IPS-18a (cell line): ENCODE data around the gene LAMB4.

ENCODE experiments used
- H3K27ac ChIP-seq: one replicate; pipeline ENCODE4 v1.5.1; 2013; ENCODE audit warnings: low read length
- H3K27me3 ChIP-seq: one replicate; pipeline ENCODE4 v1.6.1; 2013; ENCODE audit warnings: mild to moderate bottlenecking, low read length; ENCODE audit not compliant: control insufficient read depth, insufficient read depth
- H3K36me3 ChIP-seq: one replicate; pipeline ENCODE4 v1.6.1; 2013; ENCODE audit warnings: low read depth, low read length; ENCODE audit not compliant: control insufficient read depth
- H3K4me1 ChIP-seq: one replicate; pipeline ENCODE4 v1.6.1; 2013; ENCODE audit warnings: low read depth, low read length; ENCODE audit not compliant: control insufficient read depth
- H3K4me3 ChIP-seq: one replicate; pipeline ENCODE4 v1.5.1; 2013; ENCODE audit warnings: low read length
- H3K9ac ChIP-seq: one replicate; pipeline ENCODE4 v1.6.1; 2013; ENCODE audit warnings: mild to moderate bottlenecking, low read length, moderate library complexity
- H3K9me3 ChIP-seq: one replicate; pipeline ENCODE4 v1.6.1; 2013; ENCODE audit warnings: low read depth, low read length; ENCODE audit not compliant: control insufficient read depth

LAMB4 gene

DNA sequence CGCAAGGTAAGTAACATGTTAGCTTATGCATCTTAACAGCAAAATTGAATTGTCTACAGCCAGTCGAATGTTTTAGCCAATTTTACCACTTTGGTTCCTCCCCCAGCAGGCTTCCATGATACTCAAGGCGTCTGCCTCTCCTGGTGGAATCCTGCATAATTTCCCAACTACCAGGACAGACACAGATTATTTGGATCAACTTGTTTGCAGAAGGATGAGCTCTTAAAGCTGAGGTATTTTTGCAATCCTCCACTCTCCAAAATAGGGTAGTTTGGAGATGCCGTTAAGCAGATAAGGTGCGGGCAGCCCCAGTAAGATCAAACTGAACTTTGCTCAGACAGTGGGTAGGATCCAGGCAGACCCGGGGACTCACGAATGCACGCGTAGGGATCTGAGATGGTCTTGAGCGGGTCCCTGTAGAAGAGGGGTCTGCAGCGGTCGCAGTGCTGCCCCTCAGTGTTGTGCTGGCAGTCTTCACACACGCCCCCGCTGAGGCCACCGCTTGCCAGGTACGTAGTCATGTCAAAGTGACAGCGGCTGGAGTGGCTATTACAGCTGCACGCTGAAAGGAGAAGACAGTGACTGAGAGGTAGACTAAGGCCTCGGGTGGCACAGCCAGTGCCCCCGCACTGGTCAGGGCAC, 27.4 kb downstream of the LAMB4 start:
- Histone ChIP-seq H3K9me3 (no peaks in the 10 kb centered on the region), H3K27me3 (no peaks in the 10 kb centered on the region), H3K4me1 (no peaks in the 10 kb centered on the region), H3K9ac (no peak overlapping the region), H3K36me3 (no peaks in the 10 kb centered on the region), H3K27ac (no peak overlapping the region), H3K4me3 (no peak overlapping the region)

DNA sequence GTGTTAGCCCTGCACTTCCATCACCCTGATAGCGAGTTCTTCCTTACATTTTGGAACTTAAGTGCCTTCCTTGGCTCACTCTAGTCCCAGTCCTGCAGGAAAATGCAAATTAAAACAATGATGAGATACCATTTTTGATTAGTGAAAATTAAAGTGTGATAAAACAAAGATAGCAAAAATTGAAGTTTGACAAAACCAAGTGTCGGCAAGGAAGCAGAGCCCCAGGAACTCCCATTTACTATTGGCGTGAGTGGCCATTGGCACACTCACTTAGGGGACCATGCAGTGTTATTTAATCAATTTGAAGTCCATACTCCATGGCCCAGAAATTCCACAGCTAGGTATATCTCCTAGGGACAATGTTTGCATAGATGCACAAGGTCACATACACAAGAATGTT, 28.4 kb downstream of the LAMB4 start:
- H3K4me3 ChIP-seq, result no peak overlapping the region
- H3K9ac ChIP-seq, result no peak overlapping the region
- no peaks in the 10 kb centered on the region for H3K27me3 ChIP-seq
- H3K36me3 ChIP-seq, result no peaks in the 10 kb centered on the region
- H3K27ac ChIP-seq, result no peak overlapping the region
- H3K4me1 ChIP-seq, result no peaks in the 10 kb centered on the region
- no peaks in the 10 kb centered on the region for H3K9me3 ChIP-seq

DNA sequence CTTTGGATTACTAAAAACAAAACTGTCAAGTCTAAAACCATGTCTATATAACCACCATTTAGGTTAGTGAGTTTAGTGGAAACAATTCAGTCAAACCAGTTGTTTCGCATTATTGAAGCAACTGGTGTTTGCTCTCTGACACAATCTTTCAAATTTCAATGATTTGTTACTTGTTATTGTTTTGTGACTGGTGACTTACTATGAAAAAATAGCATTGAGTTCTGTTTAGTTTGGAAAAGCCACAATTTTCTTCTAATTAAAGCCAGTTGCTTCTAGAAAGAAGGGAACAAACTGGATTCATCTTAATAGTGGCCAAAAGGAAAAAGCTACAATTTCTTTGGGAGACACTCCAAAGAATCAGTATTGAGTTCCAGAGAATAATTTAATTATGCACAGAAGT, 30.4 kb downstream of the LAMB4 start:
- Histone ChIP-seq H3K4me1 (no peaks in the 10 kb centered on the region), H3K9me3 (no peaks in the 10 kb centered on the region), H3K27me3 (no peaks in the 10 kb centered on the region), H3K27ac (no peak overlapping the region), H3K9ac (no peak overlapping the region), H3K36me3 (no peaks in the 10 kb centered on the region), H3K4me3 (no peak overlapping the region)

DNA sequence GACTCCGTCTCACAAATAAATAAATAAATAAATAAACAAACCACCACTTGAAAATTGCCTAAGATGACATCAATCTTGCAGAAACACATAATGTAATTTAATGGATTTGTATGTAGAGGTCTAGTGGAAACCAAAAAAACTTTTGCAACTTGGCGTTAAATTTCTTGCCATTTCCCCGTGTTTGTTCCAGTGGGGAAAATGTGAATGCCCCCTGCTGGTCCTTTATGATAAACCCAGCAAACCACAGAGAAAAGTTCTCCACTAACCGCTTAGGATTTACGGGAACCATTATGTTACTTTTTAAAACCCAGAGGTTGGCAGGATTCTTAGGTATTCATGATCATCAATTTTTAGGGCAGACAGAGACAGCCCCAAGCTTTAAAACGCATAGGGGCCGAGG, 32.5 kb downstream of the LAMB4 start:
- Histone ChIP-seq H3K9ac (no peak overlapping the region), H3K9me3 (no peaks in the 10 kb centered on the region), H3K27ac (no peak overlapping the region), H3K27me3 (no peaks in the 10 kb centered on the region), H3K4me1 (no peaks in the 10 kb centered on the region), H3K4me3 (no peak overlapping the region), H3K36me3 (no peaks in the 10 kb centered on the region)

DNA sequence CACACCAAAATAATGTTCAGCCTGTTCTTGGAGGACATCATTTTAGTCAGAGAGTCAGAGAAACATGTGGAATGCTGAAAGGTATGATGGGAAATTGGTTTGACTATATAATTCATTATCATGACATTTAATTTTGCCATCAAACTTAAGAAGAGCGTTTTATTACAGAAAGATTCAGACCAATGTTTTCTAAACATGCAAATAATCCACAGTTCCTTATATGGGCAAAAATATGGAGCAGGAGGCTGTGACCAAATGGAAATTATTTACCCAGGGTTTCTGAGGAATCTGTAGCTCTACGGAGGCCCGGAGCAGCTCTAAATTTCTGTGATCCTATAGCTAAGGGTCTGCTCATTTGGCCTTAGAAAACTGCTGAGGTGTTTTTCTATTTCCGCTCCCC, 33.2 kb downstream of the LAMB4 start:
- Histone ChIP-seq H3K9me3 (no peaks in the 10 kb centered on the region), H3K9ac (no peak overlapping the region), H3K4me3 (no peak overlapping the region), H3K27ac (no peak overlapping the region), H3K27me3 (no peaks in the 10 kb centered on the region), H3K4me1 (no peaks in the 10 kb centered on the region), H3K36me3 (no peaks in the 10 kb centered on the region)

DNA sequence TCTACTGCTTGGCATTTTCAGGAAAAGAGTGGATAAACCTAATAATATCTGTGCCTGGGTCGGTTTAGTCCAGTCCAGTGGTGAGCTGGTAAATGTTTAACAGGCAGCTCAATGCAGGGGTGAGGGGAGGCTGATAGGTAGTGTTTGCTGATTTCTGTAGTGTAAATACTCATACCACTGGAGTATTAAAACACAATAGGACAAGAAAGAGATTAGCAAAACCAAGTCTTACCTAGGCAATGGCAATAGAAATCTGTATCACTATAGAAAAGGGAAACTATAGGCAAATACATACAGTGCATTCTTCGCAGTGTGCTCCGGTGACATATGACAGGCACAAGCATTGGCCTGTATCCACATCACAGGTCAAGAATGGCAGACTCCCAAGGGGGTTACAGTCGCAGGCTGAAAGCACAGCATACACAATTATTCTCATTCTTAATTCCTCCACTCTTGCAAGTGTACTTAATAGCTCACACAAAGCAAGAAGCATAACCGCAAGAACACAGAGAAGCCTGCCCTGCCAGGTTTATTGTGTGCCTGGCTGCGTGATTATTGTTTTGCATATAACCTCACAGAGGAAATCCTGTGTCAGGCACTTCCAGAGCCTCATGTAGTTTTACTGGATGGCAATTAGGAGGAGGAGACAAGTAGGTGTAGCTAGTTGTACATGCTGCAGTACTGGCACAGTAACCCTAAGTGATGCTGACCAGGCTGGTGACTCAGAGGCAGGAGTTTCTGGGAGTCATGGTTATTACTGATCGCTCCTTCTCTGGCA, 35.0 kb downstream of the LAMB4 start:
- Histone ChIP-seq H3K36me3 (no peaks in the 10 kb centered on the region), H3K9me3 (no peaks in the 10 kb centered on the region), H3K27me3 (no peaks in the 10 kb centered on the region), H3K4me1 (no peaks in the 10 kb centered on the region), H3K27ac (no peak overlapping the region), H3K9ac (no peak overlapping the region), H3K4me3 (no peak overlapping the region)

DNA sequence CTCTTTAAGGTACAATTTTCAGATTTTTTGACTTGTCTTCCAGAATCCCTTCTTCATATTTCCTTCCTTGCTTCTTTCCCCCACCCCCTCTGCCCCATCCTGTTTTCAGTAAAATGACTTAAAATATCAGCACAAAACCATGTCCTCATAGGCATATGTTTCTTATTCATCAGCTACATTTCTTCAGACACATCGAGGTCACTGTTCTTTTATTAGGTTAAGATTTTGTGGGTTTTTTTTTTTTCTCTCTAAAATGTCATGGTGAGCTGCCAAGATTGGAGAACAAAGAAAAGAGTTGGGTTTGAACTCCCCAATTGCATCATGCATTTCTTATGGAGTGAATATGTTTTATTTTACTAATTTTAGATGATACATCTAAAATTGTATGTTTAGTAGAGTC, 35.8 kb downstream of the LAMB4 start:
- no peak overlapping the region for H3K27ac ChIP-seq
- H3K9ac ChIP-seq, result no peak overlapping the region
- H3K36me3 ChIP-seq, result no peaks in the 10 kb centered on the region
- H3K27me3 ChIP-seq, result no peaks in the 10 kb centered on the region
- H3K4me1 ChIP-seq, result no peaks in the 10 kb centered on the region
- H3K4me3 ChIP-seq, result no peak overlapping the region
- H3K9me3 ChIP-seq, result no peaks in the 10 kb centered on the region

DNA sequence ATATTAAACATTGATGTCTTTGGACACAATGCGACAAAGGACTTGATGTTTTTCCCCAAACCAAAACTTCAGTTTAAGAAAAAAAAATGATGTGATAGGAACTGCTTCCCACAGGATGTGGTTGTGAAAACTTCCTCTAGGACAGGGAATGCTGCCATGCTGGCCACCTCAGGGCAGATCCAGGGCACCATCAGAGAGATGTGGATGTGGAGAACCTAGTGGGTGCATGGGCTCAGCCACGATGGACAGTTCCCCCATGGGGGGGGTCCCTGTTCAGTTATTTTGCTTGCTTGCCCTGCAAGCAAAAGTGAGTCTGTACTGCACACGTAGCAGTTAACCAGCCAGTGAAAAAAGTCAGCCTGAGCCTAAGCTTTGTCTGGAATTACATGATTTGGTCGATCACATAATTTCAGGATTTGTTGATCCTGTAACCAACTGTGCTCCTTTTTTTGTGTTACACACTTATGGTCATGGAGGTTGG, 36.3 kb downstream of the LAMB4 start:
- Histone ChIP-seq H3K9ac (no peak overlapping the region), H3K9me3 (no peaks in the 10 kb centered on the region), H3K27me3 (no peaks in the 10 kb centered on the region), H3K36me3 (no peaks in the 10 kb centered on the region), H3K4me3 (no peak overlapping the region), H3K4me1 (no peaks in the 10 kb centered on the region), H3K27ac (no peak overlapping the region)

DNA sequence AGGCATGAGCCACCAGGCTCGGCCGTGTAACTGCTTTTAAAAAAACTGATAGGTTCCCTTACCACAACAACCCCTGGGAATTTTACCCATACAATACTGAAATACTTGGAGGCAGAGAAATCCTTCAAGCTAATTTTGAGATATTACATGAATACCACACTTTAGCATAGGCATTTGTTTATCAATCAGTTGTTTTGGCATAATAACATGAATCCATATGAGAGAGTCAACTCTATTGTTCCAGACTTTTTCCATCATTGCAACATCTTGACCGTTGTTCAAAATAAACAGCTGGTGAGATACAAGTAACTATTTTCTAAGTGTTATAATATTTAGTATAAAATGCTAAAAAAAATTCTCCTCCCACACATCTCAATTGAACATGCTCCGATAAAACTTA, 36.8 kb downstream of the LAMB4 start:
- H3K36me3 ChIP-seq, result no peaks in the 10 kb centered on the region
- no peaks in the 10 kb centered on the region for H3K9me3 ChIP-seq
- no peaks in the 10 kb centered on the region for H3K4me1 ChIP-seq
- no peak overlapping the region for H3K27ac ChIP-seq
- no peak overlapping the region for H3K4me3 ChIP-seq
- no peaks in the 10 kb centered on the region for H3K27me3 ChIP-seq
- no peak overlapping the region for H3K9ac ChIP-seq

DNA sequence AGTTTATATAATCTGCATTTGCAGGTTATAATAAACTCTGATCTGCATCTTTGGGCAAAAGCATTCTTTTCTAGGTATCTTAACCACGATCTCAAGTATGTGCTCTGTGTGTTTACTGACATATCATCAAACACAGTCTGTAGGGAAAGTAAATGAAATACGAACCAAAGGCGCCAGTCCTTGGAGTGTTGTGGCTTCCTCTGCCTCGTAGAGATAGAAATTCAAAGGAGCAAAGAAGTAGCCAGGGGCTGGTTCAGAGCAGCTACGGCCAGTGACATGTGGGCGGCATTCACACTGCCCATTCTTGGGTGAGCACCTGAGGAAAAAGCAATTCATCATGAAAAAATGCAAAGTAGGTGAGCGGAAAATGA, 38.7 kb downstream of the LAMB4 start:
- Histone ChIP-seq H3K27ac (no peak overlapping the region), H3K27me3 (no peaks in the 10 kb centered on the region), H3K9ac (no peak overlapping the region), H3K9me3 (no peaks in the 10 kb centered on the region), H3K36me3 (no peaks in the 10 kb centered on the region), H3K4me3 (no peak overlapping the region), H3K4me1 (no peaks in the 10 kb centered on the region)

DNA sequence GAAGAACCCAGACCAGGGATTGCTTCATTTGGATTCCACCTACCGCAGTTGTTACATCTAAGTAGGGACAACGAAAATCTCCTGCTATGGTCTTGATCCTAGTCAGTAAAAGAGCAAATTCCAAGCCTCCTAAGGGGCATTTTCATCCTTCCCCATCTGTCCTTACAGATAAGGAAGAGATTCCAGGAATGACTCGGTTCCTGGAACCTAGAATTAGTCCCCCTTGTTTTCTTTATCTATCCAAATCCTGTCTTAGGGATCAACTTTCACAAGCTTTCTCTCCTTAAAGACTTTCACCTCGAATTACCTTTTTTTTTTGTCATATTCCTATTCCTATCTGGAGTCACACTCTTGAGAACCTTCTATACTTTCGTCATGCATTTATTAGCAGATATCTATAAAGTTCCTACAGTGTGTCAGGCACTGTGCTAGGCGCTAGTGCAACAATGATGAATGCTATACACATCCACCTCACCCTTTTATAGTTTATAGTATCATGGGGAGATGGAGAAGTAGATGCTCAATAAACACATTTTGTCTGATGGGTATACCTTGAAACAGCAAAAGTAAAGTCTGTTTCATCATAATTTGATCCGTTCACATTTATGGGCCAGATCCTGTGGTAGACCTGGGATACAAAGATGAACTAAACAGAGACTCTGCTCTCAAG, 39.2 kb downstream of the LAMB4 start:
- no peaks in the 10 kb centered on the region for H3K27me3 ChIP-seq
- H3K36me3 ChIP-seq, result no peaks in the 10 kb centered on the region
- no peaks in the 10 kb centered on the region for H3K9me3 ChIP-seq
- no peak overlapping the region for H3K27ac ChIP-seq
- H3K4me3 ChIP-seq, result no peak overlapping the region
- no peaks in the 10 kb centered on the region for H3K4me1 ChIP-seq
- H3K9ac ChIP-seq, result no peak overlapping the region
